GM23338 (cell line): ENCODE results near the gene GRP. TPM values are rescaled to one million over a fixed set of nuclear protein-coding genes. Genes with fewer than 3 reads are reported as not detected.
A peak's percentile ranks its signal among the peaks of the same experiment; 100 is the strongest.

Experiments used
- ATAC-seq: fragments of 200-7000 bp; cut with Tn5 transposase; 3 replicates; pipeline ENCODE4 v1.9.1; 2020
- DNase-seq: peaks from one replicate; pipeline ENCODE4 v3.0.0-alpha.2; 2015; ENCODE audit warnings: low spot score
- H2AFZ ChIP-seq: fragments of 200-600 bp; sonication (generic); 2 replicates; pipeline ENCODE4 v1.8.0; 2016; ENCODE audit warnings: antibody characterized with exemption, mild to moderate bottlenecking, moderate library complexity
- H3F3A ChIP-seq: fragments of 200-600 bp; sonication (generic); replicated peaks from 2 replicates; pipeline ENCODE4 v1.8.0; 2017; ENCODE audit warnings: antibody characterized with exemption, mixed run types, low read depth
- H3K27ac ChIP-seq: fragments of 200-600 bp; sonication (generic); 2 replicates; pipeline ENCODE4 v1.6.1; 2016; ENCODE audit warnings: low read depth
- H3K27me3 ChIP-seq: fragments of 200-600 bp; sonication (generic); 2 replicates; pipeline ENCODE4 v1.8.0; 2016; ENCODE audit warnings: mild to moderate bottlenecking, mixed run types, moderate library complexity; ENCODE audit not compliant: insufficient read depth
- H3K36me3 ChIP-seq: fragments of 200-600 bp; sonication (generic); 2 replicates; pipeline ENCODE4 v1.8.0; 2016; ENCODE audit warnings: mild to moderate bottlenecking; ENCODE audit not compliant: insufficient read depth
- H3K4me1 ChIP-seq: fragments of 200-600 bp; sonication (generic); 2 replicates; pipeline ENCODE4 v1.8.0; 2016; ENCODE audit warnings: mild to moderate bottlenecking, moderate library complexity; ENCODE audit not compliant: insufficient read depth
- H3K4me2 ChIP-seq: fragments of 200-600 bp; sonication (generic); 2 replicates; pipeline ENCODE4 v1.7.1; 2017; ENCODE audit warnings: mixed run types
- H3K4me3 ChIP-seq: fragments of 200-600 bp; sonication (generic); 2 replicates; pipeline ENCODE4 v1.6.1; 2016; ENCODE audit warnings: mixed run types
- H3K79me2 ChIP-seq: fragments of 200-600 bp; sonication (generic); replicated peaks from 2 replicates; pipeline ENCODE4 v1.8.0; 2017; ENCODE audit warnings: mild to moderate bottlenecking; ENCODE audit not compliant: insufficient read depth
- H3K9me2 ChIP-seq: fragments of 200-600 bp; sonication (generic); 2 replicates; pipeline ENCODE4 v1.8.0; 2017; ENCODE audit not compliant: insufficient read depth
- H4K20me1 ChIP-seq: fragments of 200-600 bp; sonication (generic); replicated peaks from 2 replicates; pipeline ENCODE4 v1.8.0; 2017; ENCODE audit warnings: mild to moderate bottlenecking; ENCODE audit not compliant: insufficient read depth
- H3K27ac Mint-ChIP-seq: 2 replicates; pipeline ENCODE4 v1.8.0; 2020; ENCODE audit warnings: inconsistent platforms, mild to moderate bottlenecking, moderate library complexity, mixed read lengths
- H3K27me3 Mint-ChIP-seq: 3 replicates; pipeline ENCODE4 v1.8.0; 2022; ENCODE audit warnings: low read depth, mild to moderate bottlenecking, moderate library complexity, mixed read lengths, inconsistent platforms; ENCODE audit not compliant: insufficient read depth, poor library complexity
- H3K36me3 Mint-ChIP-seq: 3 replicates; pipeline ENCODE4 v1.8.0; 2021; ENCODE audit warnings: low read depth, mild to moderate bottlenecking, inconsistent platforms, moderate library complexity, mixed read lengths
- H3K4me1 Mint-ChIP-seq: 3 replicates; pipeline ENCODE4 v1.8.0; 2020; ENCODE audit warnings: mild to moderate bottlenecking, inconsistent platforms, mixed read lengths
- H3K4me3 Mint-ChIP-seq: 3 replicates; pipeline ENCODE4 v1.8.0; 2021; ENCODE audit warnings: moderate library complexity, mild to moderate bottlenecking, inconsistent platforms, mixed read lengths
- H3K9me3 Mint-ChIP-seq: 3 replicates; pipeline ENCODE4 v1.8.0; 2020; ENCODE audit warnings: moderate library complexity, mild to moderate bottlenecking, inconsistent platforms, mixed read lengths
- EZH2 ChIP-seq: fragments of 200-600 bp; sonication (generic); IDR thresholded peaks from one replicate; pipeline ENCODE4 v1.8.0; 2017; ENCODE audit warnings: antibody characterized with exemption, mild to moderate bottlenecking, low read depth; ENCODE audit not compliant: unreplicated experiment
- EZH2phosphoT487 ChIP-seq: fragments of 200-600 bp; sonication (generic); IDR thresholded peaks from one replicate; pipeline ENCODE4 v1.8.1; 2018; ENCODE audit warnings: antibody characterized with exemption; ENCODE audit not compliant: unreplicated experiment
- JUNB ChIP-seq: IDR thresholded peaks from one replicate; pipeline ENCODE4 v1.6.1; 2016; ENCODE audit warnings: antibody characterized with exemption; ENCODE audit not compliant: unreplicated experiment
- POLR2AphosphoS5 ChIP-seq: IDR thresholded peaks from 2 replicates; pipeline ENCODE4 v1.6.1; 2016; ENCODE audit warnings: antibody characterized with exemption, low read depth
- STAT1 ChIP-seq: IDR thresholded peaks from one replicate; pipeline ENCODE4 v1.6.1; 2016; ENCODE audit warnings: antibody characterized with exemption; ENCODE audit not compliant: unreplicated experiment
- ZNF114 ChIP-seq: fragments of 250-450 bp; sonication (Bioruptor Pico); IDR thresholded peaks from 2 replicates; pipeline ENCODE4 v1.5.0; 2020; ENCODE audit warnings: mild to moderate bottlenecking, moderate library complexity
- ZNF331 ChIP-seq: fragments of 250-450 bp; sonication (Bioruptor Pico); IDR thresholded peaks from 2 replicates; pipeline ENCODE4 v1.5.0; 2020; ENCODE audit warnings: low read depth, mild to moderate bottlenecking, moderate library complexity
- polyA plus RNA-seq: library from polyadenylated mRNA; unstranded; fragments of >200 nt; fragmentation: Nextera tagmentation; extraction: Ambion mirVana; gene quantifications from 2 replicates; pipeline ENCODE4 v1.2.1, GENCODE V29; 2016
- total RNA-seq: library from RNA; depleted of rRNA; stranded (reverse); fragments of >200 nt; shearing (Covaris generic); gene quantifications from 2 replicates; pipeline ENCODE4 v1.2.3, GENCODE V29; 2014
- TF ChIP-seq, protein P1 (sequence below): IDR thresholded peaks from one replicate; pipeline ENCODE4 v1.6.1; 2018; ENCODE audit warnings: antibody characterized with exemption; ENCODE audit not compliant: unreplicated experiment
- TF ChIP-seq, protein P2 (sequence below), 2 experiments: fragments of 200-600 bp in 1 of 2; sonication (generic) in 1 of 2; conservative IDR thresholded peaks; 2 replicates each; pipeline versions ENCODE4 v1.5.1 to v1.6.1; 2016 to 2017; ENCODE audit warnings: antibody characterized with exemption in 2 of 2, low read depth in 2 of 2, mild to moderate bottlenecking in 2 of 2, moderate library complexity in 1 of 2

The GRP gene
- total and polyA plus RNA-seq, 2 experiments from 2014 or later, result not detected

DNA sequence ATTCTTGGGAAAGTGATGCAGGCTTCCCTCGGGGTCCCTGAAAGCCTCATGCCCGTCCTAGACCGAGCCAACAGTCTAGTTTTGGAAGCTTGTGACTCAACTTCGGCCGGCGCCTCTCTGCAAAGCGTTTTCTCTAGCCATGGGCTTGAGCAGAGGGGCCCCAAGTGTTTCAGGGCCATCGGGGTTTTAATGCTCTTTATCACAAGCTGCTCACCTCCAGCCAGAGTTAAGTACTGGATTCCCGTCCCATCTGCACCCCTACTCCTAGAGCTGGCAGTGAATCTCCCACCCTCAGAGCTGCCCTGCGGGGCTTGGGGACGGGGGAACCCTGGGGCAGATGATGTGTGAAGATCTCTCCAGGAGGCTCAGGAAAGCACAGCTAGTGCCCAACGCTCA is 46.0 kb downstream of the GRP start (continued):
- TF ChIP-seq, protein P1, sequence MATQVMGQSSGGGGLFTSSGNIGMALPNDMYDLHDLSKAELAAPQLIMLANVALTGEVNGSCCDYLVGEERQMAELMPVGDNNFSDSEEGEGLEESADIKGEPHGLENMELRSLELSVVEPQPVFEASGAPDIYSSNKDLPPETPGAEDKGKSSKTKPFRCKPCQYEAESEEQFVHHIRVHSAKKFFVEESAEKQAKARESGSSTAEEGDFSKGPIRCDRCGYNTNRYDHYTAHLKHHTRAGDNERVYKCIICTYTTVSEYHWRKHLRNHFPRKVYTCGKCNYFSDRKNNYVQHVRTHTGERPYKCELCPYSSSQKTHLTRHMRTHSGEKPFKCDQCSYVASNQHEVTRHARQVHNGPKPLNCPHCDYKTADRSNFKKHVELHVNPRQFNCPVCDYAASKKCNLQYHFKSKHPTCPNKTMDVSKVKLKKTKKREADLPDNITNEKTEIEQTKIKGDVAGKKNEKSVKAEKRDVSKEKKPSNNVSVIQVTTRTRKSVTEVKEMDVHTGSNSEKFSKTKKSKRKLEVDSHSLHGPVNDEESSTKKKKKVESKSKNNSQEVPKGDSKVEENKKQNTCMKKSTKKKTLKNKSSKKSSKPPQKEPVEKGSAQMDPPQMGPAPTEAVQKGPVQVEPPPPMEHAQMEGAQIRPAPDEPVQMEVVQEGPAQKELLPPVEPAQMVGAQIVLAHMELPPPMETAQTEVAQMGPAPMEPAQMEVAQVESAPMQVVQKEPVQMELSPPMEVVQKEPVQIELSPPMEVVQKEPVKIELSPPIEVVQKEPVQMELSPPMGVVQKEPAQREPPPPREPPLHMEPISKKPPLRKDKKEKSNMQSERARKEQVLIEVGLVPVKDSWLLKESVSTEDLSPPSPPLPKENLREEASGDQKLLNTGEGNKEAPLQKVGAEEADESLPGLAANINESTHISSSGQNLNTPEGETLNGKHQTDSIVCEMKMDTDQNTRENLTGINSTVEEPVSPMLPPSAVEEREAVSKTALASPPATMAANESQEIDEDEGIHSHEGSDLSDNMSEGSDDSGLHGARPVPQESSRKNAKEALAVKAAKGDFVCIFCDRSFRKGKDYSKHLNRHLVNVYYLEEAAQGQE, result no peak
- TF ChIP-seq EZH2phosphoT487 (no peak), ZNF114 (CRISPR knock-in tag) (no peak), POLR2AphosphoS5 (no peak), EZH2 (no peak), JUNB (no peak), ZNF331 (CRISPR knock-in tag) (no peak), STAT1 (no peak)

DNA sequence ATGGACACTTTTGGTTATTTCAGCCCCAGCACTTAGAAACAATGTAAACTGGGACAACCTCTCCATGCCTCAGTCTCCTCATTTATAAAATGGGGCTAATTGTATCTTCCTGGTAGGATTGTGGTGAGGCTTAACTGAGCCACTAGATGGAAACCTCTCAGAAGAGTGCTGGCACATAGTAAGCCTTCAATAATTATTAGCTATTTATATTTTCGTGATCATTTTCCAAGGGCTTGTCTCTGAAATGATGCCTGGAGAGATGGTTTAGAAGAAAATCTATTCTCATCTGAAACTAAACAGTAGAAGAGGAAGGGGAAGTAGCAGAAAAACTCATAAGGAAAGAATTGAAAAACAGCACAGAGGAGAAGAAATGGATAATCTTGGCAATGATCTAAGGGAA is 46.5 kb downstream of the GRP start:
- H2AFZ ChIP-seq, result no peak overlapping the region
- peaks cover 97% of the 10 kb centered on the region for H3K27me3 Mint-ChIP-seq
- H3K9me2 ChIP-seq, result no peaks in the 10 kb centered on the region
- peaks cover 37% of the 10 kb centered on the region for H3K4me1 Mint-ChIP-seq
- peaks cover 10% of the 10 kb centered on the region; the same call in 2 of the 3 replicates for H3K9me3 Mint-ChIP-seq
- no peaks in the 10 kb centered on the region for H3K79me2 ChIP-seq
- H3K4me1 ChIP-seq, result peaks cover 55% of the 10 kb centered on the region
- H4K20me1 ChIP-seq, result peaks cover 16% of the 10 kb centered on the region
- H3K4me2 ChIP-seq, result no peak overlapping the region
- no peak overlapping the region for H3K27ac ChIP-seq
- peak overlapping the region; percentile 27; the same call in 1 of the 3 replicates for H3K4me3 Mint-ChIP-seq
- ATAC-seq (no peak), DNase-seq (no peak)
- H3K36me3 ChIP-seq, result no peaks in the 10 kb centered on the region; the same call in 1 of the 2 replicates
- peaks cover 21% of the 10 kb centered on the region for H3F3A ChIP-seq
- TF ChIP-seq, protein P2, sequence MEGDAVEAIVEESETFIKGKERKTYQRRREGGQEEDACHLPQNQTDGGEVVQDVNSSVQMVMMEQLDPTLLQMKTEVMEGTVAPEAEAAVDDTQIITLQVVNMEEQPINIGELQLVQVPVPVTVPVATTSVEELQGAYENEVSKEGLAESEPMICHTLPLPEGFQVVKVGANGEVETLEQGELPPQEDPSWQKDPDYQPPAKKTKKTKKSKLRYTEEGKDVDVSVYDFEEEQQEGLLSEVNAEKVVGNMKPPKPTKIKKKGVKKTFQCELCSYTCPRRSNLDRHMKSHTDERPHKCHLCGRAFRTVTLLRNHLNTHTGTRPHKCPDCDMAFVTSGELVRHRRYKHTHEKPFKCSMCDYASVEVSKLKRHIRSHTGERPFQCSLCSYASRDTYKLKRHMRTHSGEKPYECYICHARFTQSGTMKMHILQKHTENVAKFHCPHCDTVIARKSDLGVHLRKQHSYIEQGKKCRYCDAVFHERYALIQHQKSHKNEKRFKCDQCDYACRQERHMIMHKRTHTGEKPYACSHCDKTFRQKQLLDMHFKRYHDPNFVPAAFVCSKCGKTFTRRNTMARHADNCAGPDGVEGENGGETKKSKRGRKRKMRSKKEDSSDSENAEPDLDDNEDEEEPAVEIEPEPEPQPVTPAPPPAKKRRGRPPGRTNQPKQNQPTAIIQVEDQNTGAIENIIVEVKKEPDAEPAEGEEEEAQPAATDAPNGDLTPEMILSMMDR (conservative IDR thresholded peaks at IDR 0.05; ENCODE audit: low read depth in 2 of 2), result peak in 1 of 2 experiments; percentile 11; a peak in 1 of 4 replicates
- no peak for TF ChIP-seq ZNF114 (CRISPR knock-in tag)
- TF ChIP-seq EZH2, result peak; percentile 64
- H3K4me3 ChIP-seq, result no peak overlapping the region
- H3K27me3 ChIP-seq, result peaks cover 99% of the 10 kb centered on the region
- H3K27ac Mint-ChIP-seq, result no peak overlapping the region
- H3K36me3 Mint-ChIP-seq, result no peaks in the 10 kb centered on the region; the same call in 2 of the 3 replicates
